ENCODE measurements around the gene MANBA. TPM values are rescaled to one million over a fixed set of nuclear protein-coding genes. Genes with fewer than 3 reads are reported as not detected.
"Not testable (repeated sequence)": the region's sequence is repeated elsewhere in the genome, so short reads cannot be mapped to it uniquely, and the experiment has no call there.

Gene MANBA
- total RNA-seq, 1 experiment from 2014 or later, result 91.6 TPM

DNA sequence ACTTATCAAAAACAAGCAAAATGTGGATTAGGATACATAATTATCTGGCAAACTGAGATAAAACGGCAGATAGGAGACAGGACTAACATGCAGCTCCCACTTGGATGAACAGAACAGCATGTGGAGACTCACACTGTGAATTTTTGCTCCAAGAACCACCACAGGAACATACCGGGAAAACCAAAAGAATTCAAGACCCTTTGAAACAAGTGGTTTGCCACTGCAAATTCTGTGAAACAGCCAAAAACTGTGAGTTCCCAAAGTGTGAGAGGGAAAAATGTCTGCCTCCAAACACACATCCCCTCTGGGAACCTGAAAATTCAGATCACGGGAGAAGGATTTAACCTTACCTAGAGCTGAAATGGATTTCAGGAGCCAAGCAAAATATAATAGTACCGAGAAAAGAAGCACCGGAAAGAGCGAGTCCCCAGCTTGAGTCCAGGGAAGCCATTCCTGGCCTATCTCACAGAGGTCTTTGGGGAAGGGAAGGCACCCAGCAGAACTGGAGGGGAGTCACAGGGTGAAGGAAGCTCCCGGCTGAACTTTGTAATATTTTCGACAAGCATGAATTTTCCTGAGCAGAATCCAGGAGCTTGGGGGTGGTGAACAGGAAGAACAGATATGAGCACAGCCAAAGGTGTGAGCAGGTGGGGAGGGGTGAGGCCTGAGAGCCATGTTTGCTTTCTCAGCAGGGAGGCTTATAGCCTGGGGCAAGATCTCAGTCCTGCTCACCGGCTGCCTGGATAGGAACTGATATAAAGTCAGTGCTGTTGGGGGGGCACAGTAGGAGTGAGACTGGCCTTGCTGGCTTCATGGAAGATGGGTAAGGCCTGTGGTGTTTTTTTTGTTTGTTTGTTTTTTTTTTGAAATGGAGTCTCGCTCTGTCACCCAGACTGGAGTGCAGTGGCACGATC is 23.9 kb downstream of the MANBA start:
- Histone ChIP-seq H3K9me2 (replicated peaks; ENCODE audit: insufficient read depth, low read length) (no peaks in the 10 kb centered on the region), H3K79me2 (ENCODE audit: low read length) (peaks cover 95% of the 10 kb centered on the region), H3K9ac (ENCODE audit: low read length) (no peak overlapping the region), H4K20me1 (ENCODE audit: insufficient read depth, low read depth, low read length) (no peaks in the 10 kb centered on the region), H3K4me3 (ENCODE audit: low read length) (no peak overlapping the region), H2AFZ (ENCODE audit: low read length) (no peak overlapping the region), H3K36me3 (ENCODE audit: insufficient read depth, low read length) (peaks cover 10% of the 10 kb centered on the region; the same call in 1 of the 2 replicates), H3K27ac (ENCODE audit: low read length) (no peak overlapping the region), H3K4me1 (ENCODE audit: low read length) (peaks cover 8% of the 10 kb centered on the region), H3K27me3 (ENCODE audit: low read length) (no peaks in the 10 kb centered on the region), H3K4me2 (ENCODE audit: low read depth, low read length, poor library complexity, severe bottlenecking) (no peak overlapping the region), H3K9me3 (ENCODE audit: low read length) (no peaks in the 10 kb centered on the region; the same call in 1 of the 2 replicates)
- no peak for DNase-seq

DNA sequence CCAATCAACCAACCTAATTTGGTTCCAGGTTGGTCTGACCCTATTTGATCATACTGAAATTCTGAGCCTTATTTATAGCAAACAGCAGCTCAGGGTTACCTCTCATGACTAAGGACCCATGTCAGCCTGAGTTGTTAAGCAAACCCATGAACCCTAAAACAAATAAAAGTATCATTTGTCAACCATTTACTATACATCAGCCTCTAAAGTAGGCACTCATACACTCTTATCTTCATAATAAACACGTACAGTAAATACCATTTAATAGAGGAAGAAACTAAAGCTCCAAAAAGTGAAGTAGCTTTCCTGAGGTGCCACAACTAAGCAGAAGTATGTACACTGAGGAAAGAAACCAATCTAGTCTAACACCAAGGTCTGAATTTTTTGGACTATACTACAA is 25.2 kb downstream of the MANBA start:
- H3K9me2 ChIP-seq (replicated peaks; ENCODE audit: insufficient read depth, low read length), result no peaks in the 10 kb centered on the region
- H3K4me1 ChIP-seq (ENCODE audit: low read length), result peaks cover 8% of the 10 kb centered on the region
- peaks cover 94% of the 10 kb centered on the region for H3K79me2 ChIP-seq (ENCODE audit: low read length)
- no peak overlapping the region for H3K4me3 ChIP-seq (ENCODE audit: low read length)
- H4K20me1 ChIP-seq (ENCODE audit: insufficient read depth, low read depth, low read length), result no peaks in the 10 kb centered on the region
- no peaks in the 10 kb centered on the region; the same call in 1 of the 2 replicates for H3K9me3 ChIP-seq (ENCODE audit: low read length)
- no peak overlapping the region for H3K9ac ChIP-seq (ENCODE audit: low read length)
- H3K27ac ChIP-seq (ENCODE audit: low read length), result no peak overlapping the region
- peaks cover 4% of the 10 kb centered on the region; the same call in 1 of the 2 replicates for H3K36me3 ChIP-seq (ENCODE audit: insufficient read depth, low read length)
- no peak for DNase-seq
- no peaks in the 10 kb centered on the region for H3K27me3 ChIP-seq (ENCODE audit: low read length)
- no peak overlapping the region for H3K4me2 ChIP-seq (ENCODE audit: low read depth, low read length, poor library complexity, severe bottlenecking)
- no peak overlapping the region for H2AFZ ChIP-seq (ENCODE audit: low read length)

DNA sequence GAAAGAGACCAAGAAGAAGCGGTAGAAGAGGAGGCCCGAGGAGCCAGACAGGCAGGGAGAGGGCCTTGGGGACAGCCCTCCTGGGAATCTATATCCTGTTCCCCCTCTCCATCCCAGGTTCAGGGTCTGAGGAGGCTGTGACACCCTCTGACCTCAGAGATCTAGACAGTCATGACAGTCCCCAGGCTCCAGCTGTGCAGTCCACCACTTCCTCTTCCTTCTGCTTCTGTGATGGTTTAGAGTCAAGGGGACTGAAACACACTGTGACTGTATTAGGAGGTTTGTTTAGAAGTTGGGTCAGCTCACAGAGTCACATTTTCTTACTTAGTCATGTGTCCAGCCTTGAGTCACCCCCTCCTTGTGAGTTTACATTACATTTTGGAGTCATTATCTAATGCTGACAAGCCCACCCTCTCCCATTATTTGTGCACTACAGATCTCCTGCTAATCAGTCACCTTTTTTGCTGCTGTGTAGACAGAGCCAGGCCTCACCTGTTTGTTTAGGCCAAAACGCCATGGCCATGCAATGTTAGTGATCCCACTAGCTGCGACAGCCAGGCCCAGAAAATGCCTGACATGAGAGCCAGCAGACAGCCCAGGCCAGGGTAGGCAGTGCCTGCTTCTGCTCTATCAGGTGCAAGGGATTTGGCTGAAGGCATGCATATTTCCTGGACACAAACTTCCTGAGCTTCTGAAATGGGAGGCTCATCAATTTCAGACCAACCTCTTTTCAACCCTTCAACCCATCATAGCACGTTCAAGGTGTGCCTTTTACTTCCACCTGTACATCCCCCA is 26.0 kb downstream of the MANBA start:
- peaks cover 8% of the 10 kb centered on the region for H3K4me1 ChIP-seq (ENCODE audit: low read length)
- H3K9me2 ChIP-seq (replicated peaks; ENCODE audit: insufficient read depth, low read length), result no peaks in the 10 kb centered on the region
- no peaks in the 10 kb centered on the region for H3K27me3 ChIP-seq (ENCODE audit: low read length)
- 0 out of 2 replicates have a peak, but pooled peaks cover 4% of the 10 kb centered on the region for H3K36me3 ChIP-seq (ENCODE audit: insufficient read depth, low read length)
- H3K9me3 ChIP-seq (ENCODE audit: low read length), result no peaks in the 10 kb centered on the region; the same call in 1 of the 2 replicates
- H3K9ac ChIP-seq (ENCODE audit: low read length), result no peak overlapping the region
- peak; percentile 48 for DNase-seq
- no peak overlapping the region for H3K4me3 ChIP-seq (ENCODE audit: low read length)
- H3K27ac ChIP-seq (ENCODE audit: low read length), result no peak overlapping the region
- no peak overlapping the region for H3K4me2 ChIP-seq (ENCODE audit: low read depth, low read length, poor library complexity, severe bottlenecking)
- no peak overlapping the region for H2AFZ ChIP-seq (ENCODE audit: low read length)
- H3K79me2 ChIP-seq (ENCODE audit: low read length), result peaks cover 93% of the 10 kb centered on the region
- H4K20me1 ChIP-seq (ENCODE audit: insufficient read depth, low read depth, low read length), result no peaks in the 10 kb centered on the region

DNA sequence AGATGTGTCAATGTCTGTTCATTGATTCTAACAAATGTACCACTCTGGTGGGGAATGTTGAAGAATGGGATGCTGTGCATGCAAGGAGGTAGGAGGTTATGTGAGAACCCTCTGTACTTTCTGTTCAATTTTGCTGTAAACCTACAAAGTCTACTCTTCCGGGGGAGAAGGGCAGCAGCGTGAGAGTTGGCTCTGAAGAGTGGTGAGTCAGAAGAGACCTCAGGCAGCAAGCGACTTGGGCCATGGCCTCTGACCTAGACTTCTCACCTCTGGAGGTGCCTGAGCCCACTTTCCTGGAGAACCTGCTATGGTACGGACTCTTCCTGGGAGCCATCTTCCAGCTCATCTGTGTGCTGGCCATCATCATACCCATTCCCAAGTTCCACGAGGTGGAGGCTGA is 26.7 kb downstream of the MANBA start:
- Histone ChIP-seq H3K4me3 (ENCODE audit: low read length) (no peak overlapping the region), H3K79me2 (ENCODE audit: low read length) (peaks cover 87% of the 10 kb centered on the region), H2AFZ (ENCODE audit: low read length) (no peak overlapping the region), H3K27ac (ENCODE audit: low read length) (no peak overlapping the region), H3K36me3 (ENCODE audit: insufficient read depth, low read length) (0 out of 2 replicates have a peak, but pooled peaks cover 4% of the 10 kb centered on the region), H4K20me1 (ENCODE audit: insufficient read depth, low read depth, low read length) (no peaks in the 10 kb centered on the region), H3K9me2 (replicated peaks; ENCODE audit: insufficient read depth, low read length) (no peaks in the 10 kb centered on the region), H3K9me3 (ENCODE audit: low read length) (no peaks in the 10 kb centered on the region), H3K4me1 (ENCODE audit: low read length) (peaks cover 8% of the 10 kb centered on the region), H3K27me3 (ENCODE audit: low read length) (no peaks in the 10 kb centered on the region), H3K4me2 (ENCODE audit: low read depth, low read length, poor library complexity, severe bottlenecking) (no peak overlapping the region), H3K9ac (ENCODE audit: low read length) (no peak overlapping the region)
- no peak for DNase-seq

DNA sequence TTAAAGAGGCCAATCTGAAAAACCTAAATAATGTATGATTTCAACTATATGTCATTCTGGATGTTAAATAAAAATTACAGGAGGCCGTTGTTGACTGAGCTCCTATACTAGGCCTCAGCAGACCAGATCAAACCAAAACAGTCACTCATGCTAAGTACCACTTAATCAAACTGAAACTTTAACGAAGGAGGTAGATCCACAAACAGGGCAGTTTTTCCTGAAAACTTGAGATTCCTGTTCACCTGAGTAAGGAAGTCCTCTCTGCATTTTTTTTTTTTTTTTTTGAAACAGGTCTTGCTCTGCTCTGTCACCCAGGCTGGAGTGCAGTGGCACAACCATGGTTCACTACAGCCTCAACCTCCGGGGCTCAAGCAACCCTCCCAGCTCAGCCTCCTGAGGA is 27.7 kb downstream of the MANBA start:
- peaks cover 83% of the 10 kb centered on the region for H3K79me2 ChIP-seq (ENCODE audit: low read length)
- no peaks in the 10 kb centered on the region for H3K36me3 ChIP-seq (ENCODE audit: insufficient read depth, low read length)
- H3K9ac ChIP-seq (ENCODE audit: low read length), result no peak overlapping the region
- H3K27me3 ChIP-seq (ENCODE audit: low read length), result no peaks in the 10 kb centered on the region
- no peak for DNase-seq
- H3K4me2 ChIP-seq (ENCODE audit: low read depth, low read length, poor library complexity, severe bottlenecking), result no peak overlapping the region
- no peak overlapping the region for H2AFZ ChIP-seq (ENCODE audit: low read length)
- no peak overlapping the region for H3K4me3 ChIP-seq (ENCODE audit: low read length)
- peaks cover 8% of the 10 kb centered on the region for H3K4me1 ChIP-seq (ENCODE audit: low read length)
- no peak overlapping the region for H3K27ac ChIP-seq (ENCODE audit: low read length)
- no peaks in the 10 kb centered on the region for H3K9me2 ChIP-seq (replicated peaks; ENCODE audit: insufficient read depth, low read length)
- no peaks in the 10 kb centered on the region for H3K9me3 ChIP-seq (ENCODE audit: low read length)
- no peaks in the 10 kb centered on the region for H4K20me1 ChIP-seq (ENCODE audit: insufficient read depth, low read depth, low read length)

DNA sequence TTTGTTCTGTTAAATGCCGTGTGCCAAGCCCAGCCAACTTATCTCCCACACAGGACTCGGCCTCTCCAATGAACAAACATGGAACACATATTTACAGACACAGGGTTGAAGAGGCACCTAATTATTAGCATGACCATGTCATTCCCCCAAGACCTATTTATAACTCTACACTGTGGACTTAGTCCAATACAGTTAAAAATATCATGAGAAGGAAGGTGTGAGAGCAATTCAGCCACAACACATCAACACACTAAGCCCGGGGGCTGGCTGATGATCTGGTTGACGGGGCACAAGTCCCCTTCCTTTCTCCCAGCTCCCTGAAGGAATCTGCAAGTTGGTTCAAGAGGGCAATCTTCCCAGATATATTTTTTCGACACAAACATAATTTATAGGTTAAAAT is 28.1 kb downstream of the MANBA start:
- H2AFZ ChIP-seq (ENCODE audit: low read length), result no peak overlapping the region
- H3K9me3 ChIP-seq (ENCODE audit: low read length), result no peaks in the 10 kb centered on the region
- no peak overlapping the region for H3K9ac ChIP-seq (ENCODE audit: low read length)
- no peak overlapping the region for H3K4me2 ChIP-seq (ENCODE audit: low read depth, low read length, poor library complexity, severe bottlenecking)
- no peaks in the 10 kb centered on the region for H4K20me1 ChIP-seq (ENCODE audit: insufficient read depth, low read depth, low read length)
- H3K9me2 ChIP-seq (replicated peaks; ENCODE audit: insufficient read depth, low read length), result no peaks in the 10 kb centered on the region
- no peak for DNase-seq
- H3K79me2 ChIP-seq (ENCODE audit: low read length), result peaks cover 83% of the 10 kb centered on the region
- H3K4me1 ChIP-seq (ENCODE audit: low read length), result peaks cover 8% of the 10 kb centered on the region
- no peak overlapping the region for H3K27ac ChIP-seq (ENCODE audit: low read length)
- H3K36me3 ChIP-seq (ENCODE audit: insufficient read depth, low read length), result no peaks in the 10 kb centered on the region
- no peak overlapping the region for H3K4me3 ChIP-seq (ENCODE audit: low read length)
- no peaks in the 10 kb centered on the region for H3K27me3 ChIP-seq (ENCODE audit: low read length)

DNA sequence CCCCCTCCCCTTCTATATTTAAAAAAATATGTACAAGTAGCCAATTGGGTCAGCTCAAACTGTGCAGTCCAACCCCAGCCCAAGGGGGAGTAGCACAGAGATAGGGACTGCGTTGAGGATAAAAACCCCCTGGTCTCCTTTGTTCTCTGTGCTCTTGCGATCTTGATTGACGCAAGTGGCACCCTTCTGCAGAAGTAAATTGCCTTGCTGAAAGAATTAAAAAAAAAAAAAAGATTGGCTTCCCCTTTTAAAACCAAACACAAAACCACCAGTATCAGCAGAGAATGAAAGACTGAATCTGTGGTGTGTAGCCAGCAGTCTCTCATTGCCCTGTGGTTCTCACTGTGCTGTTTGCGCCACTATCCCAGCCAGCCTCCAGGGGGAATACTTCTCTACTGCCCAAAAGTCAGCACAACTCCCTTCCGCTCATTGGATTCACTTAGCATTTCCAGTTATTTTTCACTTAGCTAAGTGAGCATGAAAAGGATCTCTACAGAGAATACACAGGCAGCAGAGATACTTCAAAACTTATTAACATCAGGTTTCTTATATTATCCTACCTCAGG is 29.7 kb downstream of the MANBA start:
- Histone ChIP-seq H3K4me3 (ENCODE audit: low read length) (no peak overlapping the region), H3K9ac (ENCODE audit: low read length) (no peak overlapping the region), H3K9me3 (ENCODE audit: low read length) (no peaks in the 10 kb centered on the region), H3K4me1 (ENCODE audit: low read length) (peaks cover 8% of the 10 kb centered on the region), H3K27me3 (ENCODE audit: low read length) (no peaks in the 10 kb centered on the region), H3K9me2 (replicated peaks; ENCODE audit: insufficient read depth, low read length) (no peaks in the 10 kb centered on the region), H3K79me2 (ENCODE audit: low read length) (peaks cover 72% of the 10 kb centered on the region), H3K36me3 (ENCODE audit: insufficient read depth, low read length) (no peaks in the 10 kb centered on the region), H3K27ac (ENCODE audit: low read length) (no peak overlapping the region), H4K20me1 (ENCODE audit: insufficient read depth, low read depth, low read length) (no peaks in the 10 kb centered on the region), H3K4me2 (ENCODE audit: low read depth, low read length, poor library complexity, severe bottlenecking) (no peak overlapping the region), H2AFZ (ENCODE audit: low read length) (no peak overlapping the region)
- DNase-seq, result peak; percentile 48

DNA sequence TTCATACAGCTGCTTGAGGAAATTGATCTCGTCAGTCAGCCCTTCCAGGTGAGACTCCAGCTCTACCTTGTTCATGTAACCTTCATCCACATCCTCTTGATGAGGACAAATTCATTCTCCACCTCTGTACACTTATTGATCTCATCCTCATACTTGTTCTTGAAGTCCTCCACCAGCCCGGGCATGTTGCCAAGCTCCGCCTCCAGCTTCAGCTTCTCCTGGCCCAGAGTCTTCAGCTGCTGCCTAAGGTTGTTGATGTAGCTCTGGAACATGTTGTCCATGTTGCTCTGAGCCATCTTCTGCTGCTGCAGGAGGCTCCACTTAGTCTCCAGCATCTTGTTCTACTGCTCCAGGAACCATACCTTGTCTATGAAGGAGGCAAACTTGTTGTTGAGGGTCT is 31.3 kb downstream of the MANBA start:
- not testable (repeated sequence) for H2AFZ ChIP-seq (ENCODE audit: low read length)

More for the DNA sequence above, 31.3 kb downstream of the MANBA start:
- H3K27ac ChIP-seq (ENCODE audit: low read length); H3K4me3 ChIP-seq (ENCODE audit: low read length); H3K9me2 ChIP-seq (replicated peaks; ENCODE audit: insufficient read depth, low read length); H3K4me1 ChIP-seq (ENCODE audit: low read length); H3K9me3 ChIP-seq (ENCODE audit: low read length); H3K4me2 ChIP-seq (ENCODE audit: low read depth, low read length, poor library complexity, severe bottlenecking); H3K36me3 ChIP-seq (ENCODE audit: insufficient read depth, low read length); H4K20me1 ChIP-seq (ENCODE audit: insufficient read depth, low read depth, low read length); H3K9ac ChIP-seq (ENCODE audit: low read length); H3K27me3 ChIP-seq (ENCODE audit: low read length); DNase-seq: not testable (repeated sequence)
- H3K79me2 ChIP-seq (ENCODE audit: low read length), result peaks cover 64% of the 10 kb centered on the region
